Heart right ventricle (tissue), 16 donors: ENCODE measurements around the gene DNAJC4. TPM values are rescaled to one million over a fixed set of nuclear protein-coding genes. Genes with fewer than 3 reads are reported as not detected.
A peak's percentile ranks its signal among the peaks of the same experiment; 100 is the strongest.

ENCODE experiments used
- ATAC-seq, 8 donors: fragments of 200-7000 bp; cut with Tn5 transposase; one replicate each; pipeline ENCODE4 v1.9.1; 2020; ENCODE audit warnings: mild to moderate bottlenecking in 8 of 8, moderate library complexity in 8 of 8, moderate number of reproducible peaks in 1 of 8
- DNase-seq, 2 donors: peaks; one replicate each; pipeline ENCODE4 v3.0.0-alpha.2; 2020
- H3K27ac ChIP-seq, 10 donors: fragments of 200-600 bp; sonication (generic) in 2 of 10; one replicate each; pipeline versions ENCODE4 v1.5.0 to v1.8.0; 2020 to 2022; ENCODE audit warnings: mild to moderate bottlenecking in 3 of 10
- H3K27me3 ChIP-seq, 7 donors: fragments of 200-600 bp; one replicate each; pipeline ENCODE4 v1.8.0; 2021 to 2022; ENCODE audit warnings: mild to moderate bottlenecking in 2 of 7
- H3K36me3 ChIP-seq, 9 donors: fragments of 200-600 bp; sonication (generic) in 1 of 9; one replicate each; pipeline versions ENCODE4 v1.5.0 to v1.8.0; 2020 to 2022; ENCODE audit warnings: mild to moderate bottlenecking in 2 of 9
- H3K4me1 ChIP-seq, 9 donors: fragments of 200-600 bp; sonication (generic) in 1 of 9; one replicate each; pipeline versions ENCODE4 v1.5.0 to v1.8.0; 2020 to 2022; ENCODE audit warnings: mild to moderate bottlenecking in 4 of 9
- H3K4me3 ChIP-seq, 10 donors: fragments of 200-600 bp; sonication (generic) in 2 of 10; one replicate each; pipeline versions ENCODE4 v1.5.0 to v1.8.0; 2020 to 2022; ENCODE audit warnings: mild to moderate bottlenecking in 7 of 10, moderate library complexity in 2 of 10
- H3K9me3 ChIP-seq, 11 donors: fragments of 200-600 bp in 10 of 11; sonication (generic) in 2 of 11; one replicate each; pipeline versions ENCODE4 v1.5.0 to v1.8.0; 2013 to 2022; ENCODE audit warnings: mild to moderate bottlenecking in 2 of 11, control low read depth in 1 of 11, moderate library complexity in 1 of 11
- WGBS, 2 donors: extraction: QIAGEN DNeasy Blood & Tissue Kit; methylation state at CpG; one replicate each; pipeline ENCODE4 v1.1.7; 2013; ENCODE audit warnings: inconsistent platforms in 1 of 2; 5-methylcytosine and 5-hydroxymethylcytosine counted together
- intact Hi-C, 10 donors: fragments of 100-400 bp; cut with DNase I; formaldehyde crosslinking; loops; one replicate each; pipeline versions ENCODE4 v1.11.1 to v1.14.2; 2022
- long read RNA-seq, 3 donors: library from polyadenylated mRNA; unstranded; transcript quantifications; one replicate each; pipeline ENCODE4 v2.0.0, GENCODE V29; 2020 to 2021
- polyA plus RNA-seq, 2 donors: library from polyadenylated mRNA; stranded (reverse); fragments of 200-250 nt; gene quantifications; one replicate each; pipeline ENCODE4 v1.2.3, GENCODE V29; 2013
- total RNA-seq, 10 donors: library from RNA; stranded (reverse); fragmentation: NEBNext Ultra II Directional in 3 of 10; extraction: Animal tissue kit (Norgen Biotek cat#: 25700) in 3 of 10; gene quantifications; one replicate each; pipeline versions ENCODE4 v1.2.1 to v1.2.4, GENCODE V29; 2021 to 2023
- TF ChIP-seq, protein P1 (sequence below), 9 donors: fragments of 200-600 bp; sonication (generic) in 2 of 9; IDR thresholded peaks; one replicate each; pipeline versions ENCODE4 v1.5.0 to v1.8.0; 2021 to 2022; ENCODE audit warnings: antibody characterized with exemption in 9 of 9, mild to moderate bottlenecking in 5 of 9, moderate library complexity in 1 of 9
- donor health status: Arrhythmogenic right ventricular cardiomyopathy.
- donor health status: ischemic (EF 13 %, LVEDD 7.1; RV severe dilation, severe dysfunction).
- donor health status: healthy with polysubstance abuse.
- donor health status: DM: no; HTN: yes; CAD: no.
- donor health status: DM: no; HTN: no; CAD: no.
- donor health status: ischemic (EF 25% LVEDD 6.9; RV normal size, moderate dysfunction).
- donor health status: ischemic (EF 25% LVEDD 5.7; RV mildly dilated, moderate dysfunction).
- donor health status: healthy.
- donor health status: DM: yes; HTN: yes; CAD: no.
- donor health status: Ischemic cardiomyopathy.
- donor health status: ischemic (EF 35%, LVEDD 5.7; RV mildly dilated, moderate dysfunction).
- donor health status: nonischemic (EF 11% LVEDD 7.7; RV severe dilation, severe dysfunction).
- donor health status: DM: yes; HTN: yes; CAD: no.
- donor health status: PGD.
- donor health status: ischemic (EF 29% LVEDD 5.4; RV normal size, mild dysfunction).
- donor health status: nonischemic (EF 23%, LVEDD 6.1; RV moderate dilation, normal function).

Gene DNAJC4, protein sequence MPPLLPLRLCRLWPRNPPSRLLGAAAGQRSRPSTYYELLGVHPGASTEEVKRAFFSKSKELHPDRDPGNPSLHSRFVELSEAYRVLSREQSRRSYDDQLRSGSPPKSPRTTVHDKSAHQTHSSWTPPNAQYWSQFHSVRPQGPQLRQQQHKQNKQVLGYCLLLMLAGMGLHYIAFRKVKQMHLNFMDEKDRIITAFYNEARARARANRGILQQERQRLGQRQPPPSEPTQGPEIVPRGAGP
- total RNA-seq (10 to 100 TPM; 46.6 to 64.7 (median 52.0) TPM), polyA plus RNA-seq (100 to 1,000 TPM in 1 of 2 donors, 10 to 100 TPM in 1; 48.0 to 173 TPM)
- long read RNA-seq, donor 1, partial matches to known transcripts, result 35 of 51 reads
- long read RNA-seq, donor 1, other reads (novel, unspliced or antisense), result 13 of 51 reads
- long read RNA-seq, donor 2, partial matches to known transcripts, result 29 of 38 reads
- long read RNA-seq, donor 2, other reads (novel, unspliced or antisense), result 6 of 38 reads
- long read RNA-seq, donor 3, transcript DNAJC4-201 (5 exons, 1,015 nt), result major isoform, 5 of 36 reads
- long read RNA-seq, donor 3, partial matches to known transcripts, result 22 of 36 reads
- long read RNA-seq, donor 3, other reads (novel, unspliced or antisense), result 8 of 36 reads

DNA sequence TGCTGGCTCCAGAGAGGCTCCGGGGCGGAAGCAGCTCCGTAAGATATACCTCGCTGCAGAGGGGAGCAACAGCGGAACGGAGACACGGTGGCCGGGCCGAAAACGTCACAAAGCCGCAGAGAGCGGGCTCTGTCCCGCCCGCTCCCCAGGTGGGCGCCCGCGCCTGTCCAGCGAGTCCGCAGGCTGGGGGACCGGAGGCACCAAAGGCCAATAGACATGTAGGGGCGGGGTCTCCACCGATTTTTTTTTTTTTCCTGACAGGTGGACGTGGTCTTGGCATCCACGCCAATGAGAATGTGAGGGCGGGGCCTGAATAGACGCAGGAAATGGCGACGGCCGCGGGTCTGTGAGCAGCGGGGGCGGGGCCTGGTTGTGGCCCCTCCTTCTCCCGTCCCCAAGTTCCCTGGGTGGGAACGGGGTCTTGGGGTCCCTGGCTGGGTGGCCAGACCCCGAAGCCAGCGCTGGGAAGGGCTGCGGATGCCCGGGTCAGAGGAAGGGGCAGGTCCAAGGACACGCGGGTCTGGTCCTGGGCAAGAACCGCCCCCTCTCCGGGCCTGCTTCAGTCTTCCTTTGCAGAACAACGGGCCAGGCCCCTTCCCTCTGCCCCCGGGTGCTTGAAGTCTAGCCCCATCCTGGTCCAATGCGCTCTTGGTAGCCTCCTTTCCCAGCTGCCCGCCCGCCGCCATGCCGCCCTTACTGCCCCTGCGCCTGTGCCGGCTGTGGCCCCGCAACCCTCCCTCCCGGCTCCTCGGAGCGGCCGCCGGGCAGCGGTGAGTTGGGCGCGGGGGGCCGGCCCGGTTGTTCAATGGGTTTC, at the start of gene DNAJC4:
TSS of gene DNAJC4 (plus strand) at position 378 of the 814 bp plus-strand sequence. CDS start at position 685, 307 bp downstream.
- Histone ChIP-seq H3K36me3 (peaks cover 0 to 6% (median 0%) of the 10 kb centered on the region in 9 donors), H3K27me3 (no peaks in the 10 kb centered on the region), H3K4me3 (peak within 1 kb of the TSS; percentile 39 to 88 (median 75)), H3K4me1 (peaks cover 11 to 75% (median 62%) of the 10 kb centered on the region in 9 donors), H3K9me3 (no peaks in the 10 kb centered on the region), H3K27ac (peak within 1 kb of the TSS; percentile 74 to 99 (median 96))
- intact Hi-C loops, result no loop called here
- peak; percentile 92 to 94 for DNase-seq
- WGBS, 2 donors, result 0 to 1% methylated on average over 56 to 62 of the region's 62 CpGs
- TF ChIP-seq, protein P1, sequence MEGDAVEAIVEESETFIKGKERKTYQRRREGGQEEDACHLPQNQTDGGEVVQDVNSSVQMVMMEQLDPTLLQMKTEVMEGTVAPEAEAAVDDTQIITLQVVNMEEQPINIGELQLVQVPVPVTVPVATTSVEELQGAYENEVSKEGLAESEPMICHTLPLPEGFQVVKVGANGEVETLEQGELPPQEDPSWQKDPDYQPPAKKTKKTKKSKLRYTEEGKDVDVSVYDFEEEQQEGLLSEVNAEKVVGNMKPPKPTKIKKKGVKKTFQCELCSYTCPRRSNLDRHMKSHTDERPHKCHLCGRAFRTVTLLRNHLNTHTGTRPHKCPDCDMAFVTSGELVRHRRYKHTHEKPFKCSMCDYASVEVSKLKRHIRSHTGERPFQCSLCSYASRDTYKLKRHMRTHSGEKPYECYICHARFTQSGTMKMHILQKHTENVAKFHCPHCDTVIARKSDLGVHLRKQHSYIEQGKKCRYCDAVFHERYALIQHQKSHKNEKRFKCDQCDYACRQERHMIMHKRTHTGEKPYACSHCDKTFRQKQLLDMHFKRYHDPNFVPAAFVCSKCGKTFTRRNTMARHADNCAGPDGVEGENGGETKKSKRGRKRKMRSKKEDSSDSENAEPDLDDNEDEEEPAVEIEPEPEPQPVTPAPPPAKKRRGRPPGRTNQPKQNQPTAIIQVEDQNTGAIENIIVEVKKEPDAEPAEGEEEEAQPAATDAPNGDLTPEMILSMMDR (IDR thresholded peaks at IDR 0.05), result no peak
- ATAC-seq, result peak; percentile 59 to 83 (median 71)

GRCh38 chr11:64180891-64181290, 49.5 kb upstream of the DNAJC4 start:
- peak overlapping the region in 7 of 10 donors; percentile 6 to 44 (median 37) for H3K4me3 ChIP-seq
- no peak for DNase-seq
- intact Hi-C loops, result loop anchor here in 1 of 10 donors (1.0 kb wide), 1 partner anchor 17 kb away; no protein-coding TSS in a partner anchor
- peaks cover 12 to 53% (median 44%) of the 10 kb centered on the region in 9 donors for H3K4me1 ChIP-seq
- peaks cover 0 to 8% (median 0%) of the 10 kb centered on the region in 9 donors for H3K36me3 ChIP-seq
- no peak for ATAC-seq
- no peaks in the 10 kb centered on the region for H3K27me3 ChIP-seq
- WGBS, 2 donors, result 41 to 48% methylated on average over 5 of the region's 5 CpGs
- H3K9me3 ChIP-seq, result no peaks in the 10 kb centered on the region
- H3K27ac ChIP-seq, result peak overlapping the region; percentile 52 to 91 (median 82)
- TF ChIP-seq, protein P1 (IDR thresholded peaks at IDR 0.05), result no peak

DNA sequence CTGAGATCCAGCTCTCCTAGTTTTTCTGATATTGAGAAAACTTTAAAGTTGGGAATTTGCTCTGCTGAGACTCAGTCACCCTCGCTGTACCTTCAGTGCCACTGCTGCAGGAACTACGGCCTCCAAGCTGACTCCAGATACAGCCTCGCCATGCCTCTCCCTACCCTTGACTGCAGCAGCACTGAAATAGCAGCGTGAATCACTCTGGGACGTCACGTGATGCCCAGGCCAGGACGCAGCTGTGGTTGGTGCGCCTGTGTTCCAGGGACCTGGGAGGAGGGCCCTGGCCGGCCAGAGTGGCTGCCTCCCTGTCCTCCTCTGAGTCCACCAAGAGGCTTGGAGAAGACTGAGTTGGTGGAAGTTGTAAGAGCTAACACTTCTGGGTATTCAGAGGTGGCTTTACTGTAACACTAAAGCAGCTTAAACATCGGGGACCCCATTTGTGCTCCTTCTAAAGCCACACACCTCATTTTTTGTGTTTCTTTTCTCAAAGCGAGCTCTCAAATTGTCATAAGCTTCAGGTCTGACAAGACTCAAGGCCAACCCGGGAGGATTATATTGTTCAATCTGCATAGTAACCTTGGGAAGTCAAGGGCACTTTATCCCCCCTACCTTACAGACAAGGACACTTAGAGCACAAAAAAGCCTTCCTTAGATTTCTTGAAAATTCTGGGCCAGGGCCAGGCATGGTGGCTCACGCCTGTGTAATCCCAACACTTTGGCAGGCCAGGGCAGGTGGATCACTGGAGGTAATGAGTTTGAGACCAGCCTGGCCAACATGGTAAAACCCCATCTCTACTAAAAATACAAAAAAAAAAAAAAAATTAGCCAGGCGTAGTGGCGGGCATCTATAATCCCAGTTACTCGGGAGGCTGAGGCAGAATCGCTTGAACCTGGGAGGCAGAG, 48.6 kb upstream of the DNAJC4 start:
- DNase-seq (peak; percentile 90 to 93), ATAC-seq (peak; percentile 58 to 76 (median 74))
- H3K36me3 ChIP-seq, result peaks cover 0 to 8% (median 0%) of the 10 kb centered on the region in 9 donors
- no peaks in the 10 kb centered on the region for H3K27me3 ChIP-seq
- H3K4me1 ChIP-seq, result peaks cover 12 to 53% (median 44%) of the 10 kb centered on the region in 9 donors
- intact Hi-C loops, result no loop called here
- H3K9me3 ChIP-seq, result no peaks in the 10 kb centered on the region
- TF ChIP-seq, protein P1 (IDR thresholded peaks at IDR 0.05), result no peak
- peak overlapping the region; percentile 52 to 91 (median 82) for H3K27ac ChIP-seq
- peak overlapping the region in 8 of 10 donors; percentile 6 to 44 (median 36) for H3K4me3 ChIP-seq
- 37 to 38% methylated on average over 17 of the region's 17 CpGs for WGBS, 2 donors
